Stimulated activated CD8-positive, alpha-beta memory T cell treated with anti-CD3 and anti-CD28 coated beads, Interleukin-15, amount 100 ng/mL, for 4 hours (primary cell): ENCODE data around the gene TMEM255A.
"Not testable (repeated sequence)": the region's sequence is repeated elsewhere in the genome, so short reads cannot be mapped to it uniquely, and the experiment has no call there.

Experiments used
- DNase-seq, 2 donors: peaks; one replicate each; pipeline ENCODE4 v3.0.0-alpha.2; 2020; ENCODE audit warnings: low read depth in 2 of 2

TMEM255A gene

DNA sequence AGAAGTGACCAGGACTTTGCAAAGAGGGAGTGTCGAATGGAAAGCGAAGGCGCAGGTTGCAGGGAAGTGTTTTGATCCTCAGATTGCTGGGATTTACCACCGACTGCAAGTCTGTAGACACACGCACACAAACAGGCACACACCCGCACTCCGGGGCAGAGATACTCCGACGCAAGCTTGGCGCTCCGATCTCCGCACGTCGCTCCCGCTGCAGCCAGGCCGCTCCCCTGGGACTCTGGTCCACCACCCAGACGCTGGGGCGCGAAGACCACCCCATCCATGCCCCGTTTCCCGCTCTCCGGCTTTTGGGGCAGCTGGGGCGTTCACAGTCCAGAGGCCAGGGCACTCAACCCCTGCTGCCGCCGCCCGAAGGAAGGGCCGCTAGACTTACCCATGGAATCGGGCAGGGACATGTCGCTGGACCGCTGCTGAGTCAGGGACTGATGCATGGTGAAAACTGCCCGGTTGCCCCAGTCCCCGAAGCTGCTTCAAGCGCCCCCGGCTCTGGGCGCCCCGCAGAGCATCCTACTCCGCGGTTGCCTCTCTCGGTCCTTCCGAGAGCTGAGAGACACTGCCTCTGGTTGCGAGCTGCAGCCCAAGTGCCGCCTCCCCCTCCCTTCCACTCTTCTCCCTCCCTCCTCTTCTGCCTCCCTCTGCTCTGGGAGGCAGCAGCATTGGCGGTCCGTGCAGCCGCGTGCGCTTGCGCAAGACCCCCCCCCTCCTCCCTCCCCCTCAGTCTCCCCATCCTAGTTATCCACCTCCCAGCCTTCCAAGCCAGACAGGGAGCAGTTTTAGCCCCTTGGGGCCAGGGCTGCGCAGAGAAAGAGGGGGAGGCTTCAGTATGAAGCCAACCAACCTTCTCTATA is at the start of gene TMEM255A:
Gene TMEM255A (minus strand): TSS at position 601 of the 866 bp plus-strand sequence. CDS start 152 bp downstream, at position 449.
- DNase-seq = no peak

DNA sequence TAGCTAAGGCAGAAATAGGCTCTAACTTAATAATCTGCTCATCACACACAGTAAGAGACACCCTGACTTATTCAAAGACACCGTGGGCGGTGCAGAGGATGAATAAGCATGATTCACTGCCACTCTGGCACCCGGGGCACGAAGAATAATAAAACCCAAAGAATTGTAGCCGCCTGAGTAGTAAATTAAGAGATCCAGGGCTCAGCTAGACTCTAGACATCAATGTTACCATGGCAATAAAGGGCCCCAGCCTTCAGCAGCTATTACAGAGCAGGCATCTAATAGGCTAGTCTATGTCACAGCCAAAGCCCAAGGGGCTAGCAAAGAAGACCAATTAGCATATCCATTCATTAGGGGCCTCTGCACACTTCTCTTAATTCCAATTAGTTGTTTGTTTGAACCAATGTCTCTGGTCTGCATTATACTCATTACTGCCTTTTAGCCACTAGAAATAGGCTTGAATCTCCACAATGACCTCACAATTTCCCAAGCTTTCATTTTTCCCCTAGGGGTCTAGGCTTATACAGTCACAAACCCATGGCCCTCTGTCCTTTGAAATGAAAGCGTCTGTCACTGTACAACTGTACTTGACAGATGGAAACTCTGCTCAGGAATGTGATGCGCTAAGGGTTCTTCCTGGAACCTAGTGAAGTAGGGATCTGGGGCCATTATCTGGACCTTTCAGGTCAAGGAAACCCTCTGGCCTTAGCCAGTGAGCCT is 47.6 kb upstream of the TMEM255A start:
- no peak for DNase-seq

DNA sequence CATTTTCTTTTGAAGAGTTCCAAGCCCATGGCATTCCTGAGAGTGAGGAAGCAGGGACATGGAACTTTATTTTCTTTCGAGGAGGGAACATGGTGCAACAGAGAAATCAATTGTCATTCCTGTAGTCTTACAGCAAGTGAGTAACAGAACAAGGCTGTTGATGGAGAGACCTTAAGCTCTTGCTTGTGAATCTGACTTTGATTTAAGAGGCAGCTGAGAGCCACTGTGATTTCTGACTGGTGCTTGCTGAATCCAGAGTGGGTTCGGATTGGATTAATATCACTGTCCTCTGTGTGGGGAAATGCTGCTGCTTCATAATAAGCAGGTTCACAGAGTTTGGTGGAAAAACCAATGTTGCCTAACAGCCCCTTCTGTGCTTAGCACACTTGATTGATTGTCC is 45.9 kb upstream of the TMEM255A start:
- no peak for DNase-seq

DNA sequence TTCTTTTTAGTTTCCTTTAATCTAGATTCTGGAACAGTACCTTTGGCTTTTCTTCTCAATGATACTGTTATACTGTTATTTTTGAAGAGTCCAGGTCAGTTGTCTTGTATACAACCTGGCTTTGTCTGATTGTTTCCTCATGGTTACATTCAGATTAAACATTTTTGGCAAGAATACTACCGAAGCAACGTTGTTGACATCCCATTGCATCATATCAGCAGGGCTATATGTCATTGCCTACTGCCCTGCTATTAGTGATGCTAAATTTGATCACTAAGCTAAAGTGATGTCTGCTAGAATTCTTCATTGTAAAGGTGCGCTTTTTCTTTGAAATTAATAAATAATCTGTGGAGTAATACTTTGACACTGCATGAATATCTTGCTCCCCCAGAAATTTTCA is 44.8 kb upstream of the TMEM255A start:
- no peak for DNase-seq

DNA sequence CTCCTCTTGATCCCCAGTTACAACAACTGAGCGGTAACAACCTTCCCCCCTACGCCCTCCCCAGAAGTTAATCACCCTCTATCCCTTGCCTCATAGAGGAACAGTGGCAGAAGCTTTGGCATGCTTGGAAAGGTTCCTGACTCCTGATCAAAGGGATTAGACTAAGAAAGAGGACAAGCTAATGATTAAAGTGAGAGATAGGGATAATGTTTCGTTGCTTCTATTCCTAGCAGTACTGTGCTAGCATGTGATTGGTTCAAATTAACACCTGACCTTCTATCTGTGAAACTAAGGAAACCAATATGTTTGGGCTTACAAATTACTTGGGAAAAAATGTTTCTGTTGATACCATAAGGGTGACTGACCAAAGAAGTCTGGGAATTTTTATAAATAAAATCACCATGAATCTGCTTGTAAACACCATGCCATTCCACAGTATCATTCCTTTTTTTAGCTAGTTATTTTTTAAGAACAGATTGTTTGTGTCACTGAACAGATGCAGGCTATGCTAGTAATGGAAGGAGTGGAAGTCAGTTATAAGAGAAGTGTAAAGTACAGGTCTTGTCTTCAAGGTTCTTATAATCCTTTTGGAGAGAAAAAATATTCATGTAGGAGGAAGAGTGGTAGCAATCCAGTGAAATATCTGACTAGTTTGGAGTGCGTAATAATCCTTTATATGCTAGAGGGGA is 39.3 kb upstream of the TMEM255A start:
- no peak for DNase-seq

DNA sequence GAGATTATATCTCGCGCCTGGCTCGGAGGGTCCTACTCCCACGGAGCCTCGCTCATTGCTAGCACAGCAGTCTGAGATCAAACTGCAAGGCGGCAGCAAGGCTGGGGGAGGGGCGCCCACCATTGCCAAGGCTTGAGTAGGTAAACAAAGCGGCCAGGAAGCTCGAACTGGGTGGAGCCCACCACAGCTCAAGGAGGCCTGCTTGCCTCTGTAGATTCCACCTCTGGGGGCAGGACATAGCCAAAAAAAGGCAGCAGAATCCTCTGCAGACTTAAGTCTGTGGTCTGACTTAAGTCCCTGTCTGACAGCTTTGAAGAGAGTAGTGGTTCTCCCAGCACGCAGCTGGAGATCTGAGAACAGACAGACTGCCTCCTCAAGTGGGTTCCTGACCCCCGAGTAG is 33.3 kb upstream of the TMEM255A start:
- DNase-seq = not testable (repeated sequence)

DNA sequence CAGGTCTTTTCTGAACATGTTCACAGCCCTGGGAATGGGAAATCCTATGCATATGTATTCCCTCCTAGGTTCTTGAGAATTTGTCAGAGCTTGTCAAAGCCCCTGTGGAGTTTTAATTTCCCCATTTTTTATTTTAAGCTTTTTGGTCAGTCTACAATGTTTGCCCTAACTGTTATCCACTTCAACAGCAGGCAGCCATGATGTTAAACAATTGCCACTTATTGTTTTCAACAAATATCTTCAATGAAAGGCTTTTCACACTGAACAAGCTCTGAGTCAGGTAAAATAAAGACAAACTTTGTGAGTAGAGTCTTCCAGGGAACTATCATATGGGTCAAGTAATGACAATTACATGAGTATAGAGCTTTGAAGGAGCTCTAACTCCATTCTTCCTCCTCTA is 25.6 kb upstream of the TMEM255A start:
- DNase-seq = no peak

DNA sequence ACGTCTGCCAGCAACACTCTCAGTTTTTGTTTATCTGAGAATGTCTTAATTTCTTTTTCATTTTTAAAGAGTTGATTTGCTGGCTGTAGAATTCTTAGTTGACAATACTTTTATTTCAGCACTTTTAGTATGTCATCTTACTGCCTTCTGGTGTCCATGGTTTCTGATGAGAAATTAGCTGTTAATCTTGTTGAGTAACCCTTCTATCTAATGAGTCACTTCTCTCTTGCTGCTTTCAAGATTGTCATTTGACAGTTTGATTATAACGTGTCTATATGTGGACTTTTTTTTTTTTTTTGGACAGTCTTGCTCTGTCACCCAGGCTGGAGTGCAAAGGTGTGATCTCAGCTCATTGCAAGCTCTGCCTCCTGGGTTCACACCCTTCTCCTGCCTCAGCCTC is 24.0 kb upstream of the TMEM255A start:
- no peak for DNase-seq

DNA sequence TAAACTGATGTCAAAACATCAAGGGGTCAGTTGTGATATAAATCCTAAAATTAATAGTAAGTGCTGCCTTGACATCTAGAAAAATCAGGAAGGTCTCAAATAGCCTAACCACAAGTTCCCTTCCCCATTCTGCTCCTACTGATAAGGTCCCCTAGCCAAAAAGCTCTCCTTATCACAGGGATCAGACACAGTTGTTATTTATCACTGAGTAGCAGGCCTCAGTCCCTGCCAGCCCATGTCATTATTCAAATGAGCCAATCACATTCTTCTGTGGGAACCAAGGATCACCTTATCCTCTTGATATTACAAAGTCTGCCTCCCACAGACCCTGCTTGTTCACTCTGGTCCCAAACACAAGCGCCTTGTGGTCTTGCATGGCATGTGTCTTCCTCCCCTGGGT is 23.3 kb upstream of the TMEM255A start:
- no peak for DNase-seq

DNA sequence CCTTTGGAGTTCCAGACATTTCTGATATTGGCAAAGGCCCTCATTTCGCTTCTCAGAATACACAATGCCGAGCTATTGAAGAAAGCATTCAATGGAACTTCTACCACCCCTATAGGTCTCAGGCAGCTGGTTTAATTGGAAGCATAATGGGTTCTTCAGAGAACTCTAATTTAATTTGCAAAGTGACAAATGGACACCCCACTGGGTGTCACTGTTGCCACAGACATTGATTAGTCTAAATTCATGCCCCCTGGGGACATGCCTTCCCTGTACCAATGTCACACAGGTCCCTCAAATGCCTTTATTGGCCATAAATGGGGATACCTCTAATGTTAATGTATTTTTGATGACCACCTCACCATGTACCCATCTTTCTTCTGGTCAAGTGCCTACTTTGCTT is 22.9 kb upstream of the TMEM255A start:
- no peak for DNase-seq

DNA sequence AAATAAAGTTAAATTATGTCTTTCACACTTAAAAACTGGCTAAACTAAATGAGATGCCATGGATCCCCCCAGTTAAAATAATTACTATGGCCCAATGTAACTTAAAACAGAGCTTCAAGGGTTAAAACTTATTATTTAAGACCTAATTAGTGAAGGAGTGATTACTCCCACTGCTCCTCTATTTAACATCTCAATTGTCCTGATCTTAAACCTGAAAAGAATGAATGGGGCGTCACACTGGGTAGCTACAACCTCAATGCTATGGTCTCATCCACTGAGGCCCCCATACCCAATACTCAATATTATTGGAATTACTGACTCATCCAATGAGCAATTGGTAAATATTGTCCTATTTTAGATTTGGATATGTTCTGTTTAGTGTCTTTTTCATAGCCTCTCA is 21.1 kb upstream of the TMEM255A start:
- no peak for DNase-seq

DNA sequence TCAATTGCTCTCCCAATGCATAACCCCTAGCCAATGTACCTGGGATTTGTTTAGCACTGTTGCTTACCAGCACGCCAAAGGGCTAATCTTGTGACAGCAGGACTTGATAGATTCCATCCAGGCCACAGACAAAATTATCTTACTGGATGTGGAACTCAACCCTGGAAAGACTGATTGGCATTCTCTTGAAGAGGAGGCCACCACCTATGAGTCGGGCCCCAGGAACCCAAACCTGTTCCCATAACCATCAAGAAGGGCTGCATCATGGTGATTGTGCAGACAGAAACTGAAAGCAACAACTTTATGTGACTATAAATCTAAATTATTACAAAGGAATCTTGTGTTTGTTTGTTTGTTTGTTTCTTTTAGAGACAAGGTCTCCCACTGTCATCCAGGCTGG is 19.9 kb upstream of the TMEM255A start:
- no peak for DNase-seq

DNA sequence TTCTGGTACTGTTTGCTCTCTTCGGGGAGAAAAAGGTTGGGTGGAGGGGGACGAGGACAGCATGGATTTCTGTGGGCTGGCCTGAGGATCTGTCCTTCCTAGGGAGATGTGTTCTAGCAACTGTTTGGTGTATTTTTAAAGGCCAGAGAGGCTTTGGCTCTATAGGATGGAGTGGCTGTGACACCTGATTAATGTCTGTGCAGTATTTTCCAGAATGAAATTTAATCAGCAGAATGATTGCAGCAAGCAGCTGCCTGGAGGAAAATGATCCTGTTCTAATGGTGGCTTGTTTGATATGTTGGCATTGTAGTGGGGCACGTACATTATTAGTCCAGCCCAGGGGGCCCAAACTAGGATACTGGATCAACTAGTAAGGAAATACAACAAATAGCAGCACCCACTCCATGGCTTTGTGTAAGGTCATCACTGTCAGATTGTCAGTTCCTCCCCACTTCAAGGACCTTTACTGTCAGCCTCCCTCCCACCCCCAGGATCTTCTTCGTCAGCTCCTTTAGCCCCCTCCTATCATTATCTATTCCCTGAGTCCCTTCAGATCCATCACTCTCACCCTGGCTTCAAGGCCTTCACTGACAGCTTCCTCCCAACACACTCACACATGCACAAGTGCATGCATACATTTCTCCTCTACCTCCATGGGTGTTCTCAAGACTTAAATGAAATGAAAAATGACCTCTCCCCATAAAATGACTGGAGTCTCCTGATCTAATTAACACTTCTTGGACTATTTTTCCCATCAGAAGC is 10.4 kb upstream of the TMEM255A start:
- DNase-seq = no peak

DNA sequence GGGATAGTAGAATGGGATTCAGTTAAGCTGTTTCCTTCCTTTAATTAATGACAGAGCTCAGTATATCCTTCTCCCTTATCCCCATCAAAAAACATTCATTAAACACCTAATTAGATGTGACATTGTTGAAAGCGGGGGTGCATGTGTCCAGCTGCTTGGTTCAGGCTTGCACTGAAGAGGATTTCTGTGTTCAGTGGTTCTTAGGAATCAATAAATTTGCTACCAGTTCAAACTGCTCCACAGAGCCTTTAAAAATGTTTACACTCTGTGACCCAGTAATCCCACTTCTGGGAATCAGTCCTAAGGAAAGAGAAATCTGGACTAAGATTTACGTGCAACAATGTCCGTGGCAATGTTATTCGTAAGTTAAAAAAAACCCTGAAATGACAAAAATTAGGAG is 7.2 kb upstream of the TMEM255A start:
- DNase-seq = no peak

DNA sequence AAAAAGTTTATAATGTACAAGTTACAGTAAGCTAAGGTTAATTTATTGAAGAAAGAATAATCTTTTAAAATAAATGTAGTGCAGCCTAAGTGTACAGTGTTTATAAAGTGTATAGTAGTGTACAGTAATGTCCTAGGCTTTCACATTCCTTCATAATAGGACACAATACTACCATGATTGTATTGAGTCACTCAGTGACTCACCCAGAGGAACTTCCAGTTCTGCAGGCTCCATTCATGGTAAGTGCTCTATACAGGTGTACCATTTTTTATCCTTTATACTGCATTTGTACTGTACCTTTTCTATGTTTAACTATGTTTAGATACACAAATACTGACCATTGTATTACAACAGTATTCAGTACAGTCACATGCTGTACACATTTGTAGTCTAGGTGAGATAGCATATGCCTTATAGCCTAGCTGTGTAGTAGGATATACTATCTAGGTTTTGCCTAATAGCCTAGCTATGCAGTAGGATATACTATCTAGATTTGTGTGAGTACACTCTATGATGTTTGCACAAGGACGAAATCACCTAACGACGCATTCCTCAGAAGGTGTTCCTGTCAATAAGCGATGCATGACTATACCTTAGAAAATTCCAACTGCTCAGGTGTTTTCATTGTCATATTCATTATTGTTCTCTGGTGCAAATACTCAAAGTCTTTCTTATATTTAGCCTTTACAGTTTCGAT is 5.5 kb upstream of the TMEM255A start:
- DNase-seq = no peak

DNA sequence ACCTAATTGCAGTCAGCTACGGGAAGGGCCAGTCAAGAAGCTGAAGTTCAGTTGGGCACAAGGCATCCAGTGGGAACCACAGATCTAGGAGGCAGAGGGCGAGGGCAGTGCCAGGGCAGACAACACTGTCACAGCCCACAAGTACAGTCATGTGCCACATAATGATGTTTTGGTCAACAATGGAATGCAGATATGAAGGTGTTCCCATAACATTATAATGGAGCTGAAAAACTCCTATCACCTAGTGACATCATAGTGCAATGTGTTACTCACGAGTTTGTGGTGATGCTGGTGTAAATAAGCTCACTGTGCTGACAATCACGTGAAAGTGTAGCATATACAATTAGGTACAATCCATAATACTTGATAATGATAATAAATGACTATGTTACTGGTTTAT is 4.5 kb upstream of the TMEM255A start:
- DNase-seq = no peak

DNA sequence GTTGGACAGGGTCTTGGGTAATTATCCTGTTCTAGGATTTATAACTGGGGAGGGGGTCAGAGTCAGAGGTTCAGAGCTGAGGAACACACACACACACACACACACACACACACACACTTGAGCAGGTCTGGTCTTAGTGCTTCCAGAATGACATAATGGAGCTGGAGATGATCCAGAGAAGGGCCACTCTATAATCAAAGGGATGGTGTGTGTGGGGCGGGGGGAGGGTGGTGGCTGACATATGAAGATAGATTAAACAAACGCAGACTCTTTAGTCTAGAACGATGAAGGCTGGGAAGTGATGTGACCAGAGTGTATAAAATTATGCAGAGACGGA is 434 bp upstream of the TMEM255A start:
- no peak for DNase-seq

DNA sequence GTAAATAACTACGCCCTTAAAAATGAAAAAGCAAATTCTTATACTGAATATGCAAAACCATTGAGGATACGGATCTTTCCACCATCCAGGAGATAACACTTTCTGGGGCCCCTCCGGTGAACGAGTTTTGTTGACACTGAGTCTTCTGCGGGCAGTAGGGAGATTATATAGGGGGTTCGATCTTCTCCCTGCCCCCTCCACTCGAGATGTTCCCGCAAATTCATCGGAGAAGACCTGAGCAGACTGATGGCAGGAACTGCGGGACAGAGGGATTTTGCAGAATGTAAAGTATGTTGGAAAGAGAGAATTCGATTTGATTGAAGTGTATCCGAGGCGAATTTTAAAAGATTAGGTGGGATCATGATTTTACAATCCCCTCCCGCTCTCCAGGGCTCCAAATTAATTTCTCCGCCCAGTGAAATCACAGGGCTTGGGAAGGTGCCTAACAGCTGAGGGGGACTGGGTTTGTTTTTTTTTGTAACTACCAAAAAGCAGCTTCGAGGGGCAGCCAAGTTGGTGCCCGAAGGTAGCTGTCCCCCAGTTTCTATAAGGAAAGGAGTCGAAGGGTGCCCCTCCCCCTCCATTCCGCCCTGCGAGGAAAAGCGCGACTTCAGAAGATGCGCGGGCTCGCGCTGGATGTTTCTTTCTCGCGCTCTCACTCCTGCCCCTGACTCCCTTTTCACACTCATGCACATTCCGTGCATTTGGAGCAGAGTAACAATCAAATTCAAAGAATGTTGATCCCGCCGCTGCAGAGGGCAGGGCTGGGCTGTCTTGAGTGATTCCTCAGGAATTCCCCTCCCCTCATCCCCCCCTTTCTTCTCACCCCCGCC is 1.2 kb downstream of the TMEM255A start:
- DNase-seq = no peak

DNA sequence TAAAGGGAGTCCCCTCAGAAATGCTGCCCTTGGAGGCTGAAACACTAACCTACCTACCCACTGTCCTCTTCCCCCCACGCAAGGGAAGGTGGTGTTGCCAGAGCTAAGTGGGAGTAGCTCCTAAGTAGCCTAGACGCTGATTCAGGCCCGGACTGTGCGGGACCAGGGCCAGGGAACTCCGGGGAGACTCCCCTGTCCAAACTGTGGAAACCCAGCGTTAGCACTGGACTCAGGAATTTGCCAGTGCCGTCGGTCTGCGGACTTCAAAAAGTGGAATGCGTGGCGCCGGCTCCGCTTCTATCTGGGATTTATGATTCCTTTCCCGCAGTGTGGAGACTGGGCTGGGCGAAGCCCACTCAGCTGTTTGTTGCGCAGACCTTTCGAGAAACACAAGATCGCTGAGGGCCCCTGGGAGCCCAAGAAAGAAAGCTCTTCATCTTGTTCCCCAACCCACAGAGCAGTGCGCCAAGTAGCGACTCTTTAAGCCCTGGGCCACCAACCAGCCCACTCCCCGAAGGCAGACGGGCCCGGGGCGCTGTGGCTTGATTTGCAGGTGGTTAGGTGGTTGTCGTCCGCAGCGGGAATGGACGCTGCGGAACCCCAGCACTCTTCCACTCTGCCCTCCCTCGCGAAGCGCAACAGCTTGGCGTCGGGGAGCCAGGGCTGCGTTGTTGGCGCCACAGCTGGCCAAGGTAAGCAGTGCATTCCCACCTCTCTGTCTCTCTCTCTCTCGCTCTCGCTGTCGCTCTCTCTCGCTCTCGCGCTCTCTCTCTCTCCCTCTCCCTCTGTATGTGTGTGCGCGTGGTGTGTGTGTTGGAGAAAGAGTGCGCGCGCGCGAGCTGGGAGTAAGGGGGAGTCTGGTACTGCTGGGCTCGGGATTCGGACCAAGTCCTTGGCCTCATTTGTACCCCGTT is 2.0 kb downstream of the TMEM255A start:
- DNase-seq = peak; percentile 39
